22Rv1 (cell line): ENCODE data around the gene CNTN1.

Experiments
- ZFX ChIP-seq: fragments of 450-650 bp; IDR thresholded peaks from 2 replicates; pipeline ENCODE4 v1.6.1; 2017; ENCODE audit warnings: antibody characterized with exemption, borderline replicate concordance
- TF ChIP-seq, protein P1 (sequence below): fragments of 450-650 bp; IDR thresholded peaks from 2 replicates; pipeline ENCODE4 v1.5.1; 2017; ENCODE audit warnings: mild to moderate bottlenecking

DNA sequence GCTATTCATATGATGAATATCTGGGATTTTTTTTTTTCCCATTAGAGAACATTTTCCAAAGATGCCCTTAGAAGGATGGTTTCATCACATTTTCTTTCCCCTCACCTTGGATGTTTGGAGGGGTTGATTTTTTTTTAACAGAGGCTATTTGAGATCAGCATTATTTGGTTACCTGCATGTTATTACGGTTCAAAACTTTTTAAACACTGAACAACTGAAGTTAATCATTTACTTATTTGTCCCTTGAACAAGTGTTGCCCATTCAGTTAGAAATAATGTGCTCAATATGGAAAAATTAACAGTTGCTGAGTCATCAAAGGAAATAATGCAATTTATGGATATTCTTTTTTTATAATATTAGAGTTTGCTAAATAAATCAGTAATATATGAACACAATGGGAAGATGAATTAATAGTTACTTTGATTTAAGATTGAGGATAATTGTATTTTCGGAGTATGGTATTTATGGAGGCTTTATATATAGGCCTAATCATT is 26.7 kb downstream of the CNTN1 start:
- TF ChIP-seq, protein P1, sequence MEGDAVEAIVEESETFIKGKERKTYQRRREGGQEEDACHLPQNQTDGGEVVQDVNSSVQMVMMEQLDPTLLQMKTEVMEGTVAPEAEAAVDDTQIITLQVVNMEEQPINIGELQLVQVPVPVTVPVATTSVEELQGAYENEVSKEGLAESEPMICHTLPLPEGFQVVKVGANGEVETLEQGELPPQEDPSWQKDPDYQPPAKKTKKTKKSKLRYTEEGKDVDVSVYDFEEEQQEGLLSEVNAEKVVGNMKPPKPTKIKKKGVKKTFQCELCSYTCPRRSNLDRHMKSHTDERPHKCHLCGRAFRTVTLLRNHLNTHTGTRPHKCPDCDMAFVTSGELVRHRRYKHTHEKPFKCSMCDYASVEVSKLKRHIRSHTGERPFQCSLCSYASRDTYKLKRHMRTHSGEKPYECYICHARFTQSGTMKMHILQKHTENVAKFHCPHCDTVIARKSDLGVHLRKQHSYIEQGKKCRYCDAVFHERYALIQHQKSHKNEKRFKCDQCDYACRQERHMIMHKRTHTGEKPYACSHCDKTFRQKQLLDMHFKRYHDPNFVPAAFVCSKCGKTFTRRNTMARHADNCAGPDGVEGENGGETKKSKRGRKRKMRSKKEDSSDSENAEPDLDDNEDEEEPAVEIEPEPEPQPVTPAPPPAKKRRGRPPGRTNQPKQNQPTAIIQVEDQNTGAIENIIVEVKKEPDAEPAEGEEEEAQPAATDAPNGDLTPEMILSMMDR, result no peak
- TF ChIP-seq ZFX, result no peak
